HepG2 (cell line): ENCODE data around the gene COX6A2. TPM values are rescaled to one million over a fixed set of nuclear protein-coding genes. Genes with fewer than 3 reads are reported as not detected.
A peak's percentile ranks its signal among the peaks of the same experiment; 100 is the strongest.

ENCODE experiments used
- AFF4 ChIP-seq: sonication (generic); formaldehyde crosslinking; IDR thresholded peaks from 2 replicates; pipeline ENCODE4 v1.4.0; 2020; ENCODE audit warnings: missing genetic modification reagents
- AKAP8 ChIP-seq: sonication (generic); formaldehyde crosslinking; IDR thresholded peaks from 2 replicates; pipeline ENCODE4 v1.5.1; 2020; ENCODE audit warnings: mild to moderate bottlenecking, missing genetic modification reagents
- ATF5 ChIP-seq: sonication (generic); formaldehyde crosslinking; IDR thresholded peaks from 2 replicates; pipeline ENCODE4 v1.4.0; 2020; ENCODE audit warnings: mild to moderate bottlenecking, low read depth, missing genetic modification reagents
- ATRX ChIP-seq: sonication (generic); formaldehyde crosslinking; IDR thresholded peaks from 2 replicates; pipeline ENCODE4 v1.4.0; 2020; ENCODE audit warnings: missing genetic modification reagents, borderline replicate concordance
- GTF2F1 ChIP-seq: fragments of 150-350 bp; IDR thresholded peaks from 2 replicates; pipeline ENCODE4 v1.6.1; 2014; ENCODE audit warnings: low read length
- HNF1B ChIP-seq: sonication (generic); formaldehyde crosslinking; IDR thresholded peaks from 2 replicates; pipeline ENCODE4 v1.5.1; 2020; ENCODE audit warnings: mild to moderate bottlenecking, moderate library complexity, missing genetic modification reagents
- JDP2 ChIP-seq: sonication (generic); formaldehyde crosslinking; IDR thresholded peaks from 2 replicates; pipeline ENCODE4 v1.8.1; 2022; ENCODE audit warnings: missing genetic modification reagents, borderline replicate concordance
- KDM5A ChIP-seq: fragments of 200-600 bp; sonication (generic); IDR thresholded peaks from 2 replicates; pipeline ENCODE4 v1.7.0; 2018; ENCODE audit warnings: antibody characterized with exemption, mild to moderate bottlenecking, low read length, borderline replicate concordance
- NFRKB ChIP-seq: fragments of 450-650 bp; IDR thresholded peaks from 2 replicates; pipeline ENCODE4 v1.6.1; 2017
- RBM22 ChIP-seq: fragments of 200-400 bp; formaldehyde crosslinking; optimal IDR thresholded peaks from 2 replicates; pipeline ENCODE3; 2017; ENCODE audit warnings: mild to moderate bottlenecking, low read length, moderate library complexity
- RERE ChIP-seq: IDR thresholded peaks from 2 replicates; pipeline ENCODE4 v1.6.1; 2016; ENCODE audit warnings: low read depth, missing genetic modification reagents, missing compliant biosample characterization
- THAP11 ChIP-seq: IDR thresholded peaks from 2 replicates; pipeline ENCODE4 v1.6.1; 2016; ENCODE audit warnings: missing biosample characterization, missing genetic modification reagents
- TRIM24 ChIP-seq: sonication (generic); formaldehyde crosslinking; IDR thresholded peaks from 2 replicates; pipeline ENCODE4 v1.8.0; 2022; ENCODE audit warnings: mild to moderate bottlenecking, missing genetic modification reagents
- ZFP37 ChIP-seq: sonication (generic); formaldehyde crosslinking; IDR thresholded peaks from 2 replicates; pipeline ENCODE4 v1.4.0; 2020; ENCODE audit warnings: missing genetic modification reagents, borderline replicate concordance
- ZKSCAN8 ChIP-seq: IDR thresholded peaks from 2 replicates; pipeline ENCODE4 v1.6.1; 2016; ENCODE audit warnings: borderline replicate concordance, missing genetic modification reagents, missing compliant biosample characterization
- ZNF619 ChIP-seq: sonication (generic); formaldehyde crosslinking; IDR thresholded peaks from 2 replicates; pipeline ENCODE4 v1.4.0; 2020; ENCODE audit warnings: mild to moderate bottlenecking, missing genetic modification reagents
- ZNF75D ChIP-seq: sonication (generic); formaldehyde crosslinking; IDR thresholded peaks from 2 replicates; pipeline ENCODE4 v1.8.1; 2023; ENCODE audit warnings: missing genetic modification reagents, mild to moderate bottlenecking, borderline replicate concordance
- polyA plus RNA-seq, 8 experiments: library from polyadenylated mRNA; depleted of rRNA in 3 of 8; stranded (reverse) in 7 of 8; unstranded in 1 of 8; fragments of >200 nt; fragmentation: Illumina TruSeq in 4 of 8; extraction: Trizol in 4 of 8; gene quantifications; 2 replicates each; pipeline versions ENCODE4 v1.2.1 to v1.2.3, GENCODE V29; 2011 to 2016; ENCODE audit warnings: low read depth in 4 of 8, missing spikeins in 1 of 8, mixed read lengths in 1 of 8; ENCODE audit not compliant: insufficient read depth in 1 of 8
- total RNA-seq, 5 experiments: library from RNA; depleted of rRNA; stranded (reverse); fragments of >200 nt; fragmentation: Illumina TruSeq; extraction: Trizol; gene quantifications; 2 replicates each; pipeline ENCODE4 v1.2.3, GENCODE V29; 2016; ENCODE audit warnings: low read depth in 1 of 5

COX6A2 gene
- total and polyA plus RNA-seq, 2 of the 13 experiments (the other 11 are each of a cell fraction or from before 2014, with no cell fraction given): not detected

DNA sequence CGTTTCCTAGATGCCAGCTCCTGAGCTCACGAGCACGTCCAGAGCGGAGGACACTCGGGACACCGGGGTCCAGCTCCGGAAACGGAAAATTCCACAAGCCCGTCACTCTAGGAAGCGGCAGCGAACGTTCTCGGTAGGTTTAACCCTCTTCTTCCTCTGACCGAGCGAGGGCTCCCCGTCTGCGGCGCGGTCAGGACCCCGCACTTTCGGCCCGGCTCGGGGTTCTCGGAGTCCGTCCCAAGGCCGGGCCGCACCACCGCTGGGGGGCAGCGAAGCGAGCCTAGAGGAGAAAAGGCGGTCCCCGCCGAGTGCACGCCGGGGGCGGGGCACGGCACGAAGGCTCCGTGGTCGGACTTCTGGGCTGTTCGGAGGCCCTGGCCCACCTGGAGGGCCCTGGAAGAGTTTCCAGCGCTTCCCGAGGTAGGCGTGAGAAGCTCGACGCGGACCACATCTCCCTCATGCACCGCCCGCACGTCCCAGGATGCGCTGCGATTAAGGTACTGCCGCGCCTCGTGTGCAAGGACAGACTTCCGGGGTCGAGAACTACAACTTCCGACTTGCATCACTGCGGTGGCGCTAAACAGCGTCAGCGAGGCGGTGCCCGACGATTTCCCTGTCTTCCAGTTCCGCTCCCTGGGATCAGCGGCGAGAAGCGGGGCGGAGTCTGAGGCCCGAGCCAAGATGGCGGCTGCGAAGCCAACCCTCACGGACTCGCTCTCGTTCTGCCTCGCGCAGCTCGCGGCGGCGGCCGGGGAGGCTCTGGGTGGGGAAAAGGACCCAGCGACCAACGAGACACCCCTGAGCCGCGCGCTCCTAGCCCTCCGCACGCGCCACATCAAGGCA, 30.9 kb upstream of the COX6A2 start, which contains the start of gene ARMC5 (continued):
- no peak for TF ChIP-seq GTF2F1
- no peak for TF ChIP-seq RBM22
- peak; percentile 79 for TF ChIP-seq NFRKB
- no peak for TF ChIP-seq ATRX (CRISPR knock-in tag)
- peak; percentile 28; the same call in 1 of the 2 replicates for TF ChIP-seq KDM5A
- TF ChIP-seq ATF5: no peak
- TF ChIP-seq ZFP37: peak; percentile 79; the same call in 1 of the 2 replicates
- peak; percentile 89 for TF ChIP-seq HNF1B (CRISPR knock-in tag)
- no peak; the same call in 1 of the 2 replicates for TF ChIP-seq JDP2 (CRISPR knock-in tag)
- 0 out of 2 replicates have a peak, but pooled peaks have one; percentile 4 for TF ChIP-seq RERE
- peak; percentile 48; the same call in 1 of the 2 replicates for TF ChIP-seq ZNF619 (CRISPR knock-in tag)
- no peak for TF ChIP-seq ZNF75D (CRISPR knock-in tag)
- TF ChIP-seq TRIM24 (CRISPR knock-in tag): no peak
- no peak; the same call in 1 of the 2 replicates for TF ChIP-seq AFF4 (CRISPR knock-in tag)
- TF ChIP-seq ZKSCAN8 (CRISPR knock-in tag): peak; percentile 76; the same call in 1 of the 2 replicates
- TF ChIP-seq AKAP8 (CRISPR knock-in tag): peak; percentile 87
- TF ChIP-seq THAP11 (CRISPR knock-in tag): peak; percentile 99
